Cardiac muscle cell (in vitro differentiated cells and primary cell): ENCODE data around the gene INS. TPM values are rescaled to one million over a fixed set of nuclear protein-coding genes. Genes with fewer than 3 reads are reported as not detected.
"Not testable (repeated sequence)": the region's sequence is repeated elsewhere in the genome, so short reads cannot be mapped to it uniquely, and the experiment has no call there.

ENCODE experiments used
- DNase-seq, 2 donors: peaks; one replicate each; pipeline versions ENCODE4 v3.0.0 to v3.0.0-alpha.2; 2010 to 2017; ENCODE audit warnings: low read depth in 1 of 2, low spot score in 1 of 2
- H3K27ac ChIP-seq: fragments of 200-600 bp; sonication (generic); 2 replicates; pipeline ENCODE4 v1.5.1; 2016
- H3K27me3 ChIP-seq: fragments of 200-600 bp; sonication (generic); 2 replicates; pipeline ENCODE4 v1.6.0; 2016; ENCODE audit warnings: control low read depth
- H3K36me3 ChIP-seq: fragments of 200-600 bp; sonication (generic); 2 replicates; pipeline ENCODE4 v1.5.1; 2016; ENCODE audit warnings: control low read depth
- H3K4me1 ChIP-seq: fragments of 200-600 bp; sonication (generic); 2 replicates; pipeline ENCODE4 v1.8.1; 2017; ENCODE audit warnings: low read depth, mild to moderate bottlenecking, mixed run types
- H3K4me3 ChIP-seq: fragments of 200-600 bp; sonication (generic); 2 replicates; pipeline ENCODE4 v1.5.1; 2016; ENCODE audit warnings: mild to moderate bottlenecking
- H3K9me3 ChIP-seq: fragments of 200-600 bp; sonication (generic); 2 replicates; pipeline ENCODE4 v1.5.1; 2017; ENCODE audit warnings: low read depth, mild to moderate bottlenecking, control low read depth
- polyA plus RNA-seq: library from polyadenylated mRNA; unstranded; fragments of >200 nt; fragmentation: Nextera tagmentation; extraction: Ambion mirVana; gene quantifications from 2 replicates; pipeline ENCODE4 v1.2.1, GENCODE V29; 2016
- total RNA-seq: library from RNA; depleted of rRNA; stranded (reverse); fragments of >200 nt; gene quantifications from 2 replicates; pipeline ENCODE4 v1.2.3, GENCODE V29; 2016
- TF ChIP-seq, protein P1 (sequence below): IDR thresholded peaks from 2 replicates; pipeline ENCODE4 v1.5.1; 2012; ENCODE audit warnings: low read depth, mild to moderate bottlenecking, low read length

Gene INS
- total and polyA plus RNA-seq, 2 experiments from 2014 or later: not detected

DNA sequence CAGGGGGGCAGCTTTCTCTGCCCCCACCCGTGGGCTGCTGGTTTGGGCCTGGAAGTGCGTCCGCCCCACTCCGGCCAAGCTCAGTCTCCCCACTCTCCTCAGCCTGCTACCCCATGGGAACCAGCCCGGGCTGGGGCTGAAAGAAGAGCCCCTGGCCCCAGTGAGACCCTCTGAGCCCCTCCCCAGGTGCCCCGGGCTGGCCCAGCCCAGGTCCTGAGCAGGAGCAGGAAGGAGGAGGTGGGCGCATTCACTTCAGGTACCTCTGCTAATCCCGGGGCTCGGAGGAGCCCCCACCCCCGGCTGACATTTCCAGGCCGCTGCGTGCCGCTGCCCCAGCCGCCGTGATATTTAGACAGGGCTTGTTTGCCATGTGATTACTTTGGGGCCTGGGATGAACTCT is 19.3 kb upstream of the INS start:
- Histone ChIP-seq H3K9me3 (no peaks in the 10 kb centered on the region), H3K4me1 (no peaks in the 10 kb centered on the region), H3K27me3 (peaks cover 5% of the 10 kb centered on the region), H3K4me3 (no peak overlapping the region), H3K36me3 (no peaks in the 10 kb centered on the region), H3K27ac (no peak overlapping the region)
- TF ChIP-seq, protein P1, sequence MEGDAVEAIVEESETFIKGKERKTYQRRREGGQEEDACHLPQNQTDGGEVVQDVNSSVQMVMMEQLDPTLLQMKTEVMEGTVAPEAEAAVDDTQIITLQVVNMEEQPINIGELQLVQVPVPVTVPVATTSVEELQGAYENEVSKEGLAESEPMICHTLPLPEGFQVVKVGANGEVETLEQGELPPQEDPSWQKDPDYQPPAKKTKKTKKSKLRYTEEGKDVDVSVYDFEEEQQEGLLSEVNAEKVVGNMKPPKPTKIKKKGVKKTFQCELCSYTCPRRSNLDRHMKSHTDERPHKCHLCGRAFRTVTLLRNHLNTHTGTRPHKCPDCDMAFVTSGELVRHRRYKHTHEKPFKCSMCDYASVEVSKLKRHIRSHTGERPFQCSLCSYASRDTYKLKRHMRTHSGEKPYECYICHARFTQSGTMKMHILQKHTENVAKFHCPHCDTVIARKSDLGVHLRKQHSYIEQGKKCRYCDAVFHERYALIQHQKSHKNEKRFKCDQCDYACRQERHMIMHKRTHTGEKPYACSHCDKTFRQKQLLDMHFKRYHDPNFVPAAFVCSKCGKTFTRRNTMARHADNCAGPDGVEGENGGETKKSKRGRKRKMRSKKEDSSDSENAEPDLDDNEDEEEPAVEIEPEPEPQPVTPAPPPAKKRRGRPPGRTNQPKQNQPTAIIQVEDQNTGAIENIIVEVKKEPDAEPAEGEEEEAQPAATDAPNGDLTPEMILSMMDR: no peak
- no peak for DNase-seq

DNA sequence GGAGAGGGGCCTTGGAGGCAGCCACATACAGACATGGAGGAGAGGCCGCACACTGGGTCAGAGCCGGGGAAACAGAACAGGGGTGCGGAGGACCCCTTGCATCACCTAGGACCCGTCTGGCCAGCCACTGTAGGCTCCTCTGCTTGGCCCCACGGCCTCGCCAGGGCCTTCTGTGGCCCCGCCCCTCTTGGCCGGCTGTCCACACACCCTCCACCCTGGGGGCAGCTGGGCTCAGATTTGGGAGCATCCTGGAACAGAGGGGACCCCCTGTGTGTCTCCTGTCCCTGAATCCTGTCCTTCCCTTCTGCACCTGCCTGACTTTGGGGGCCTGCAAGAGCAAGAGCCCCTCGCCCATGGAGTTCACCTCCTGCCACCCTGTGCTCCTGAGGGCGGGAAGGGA is 18.5 kb upstream of the INS start:
- no peak overlapping the region for H3K4me3 ChIP-seq
- no peak for DNase-seq
- H3K9me3 ChIP-seq: no peaks in the 10 kb centered on the region
- H3K4me1 ChIP-seq: no peaks in the 10 kb centered on the region
- H3K27me3 ChIP-seq: peaks cover 3% of the 10 kb centered on the region
- H3K27ac ChIP-seq: no peak overlapping the region
- no peaks in the 10 kb centered on the region for H3K36me3 ChIP-seq
- TF ChIP-seq, protein P1: no peak

DNA sequence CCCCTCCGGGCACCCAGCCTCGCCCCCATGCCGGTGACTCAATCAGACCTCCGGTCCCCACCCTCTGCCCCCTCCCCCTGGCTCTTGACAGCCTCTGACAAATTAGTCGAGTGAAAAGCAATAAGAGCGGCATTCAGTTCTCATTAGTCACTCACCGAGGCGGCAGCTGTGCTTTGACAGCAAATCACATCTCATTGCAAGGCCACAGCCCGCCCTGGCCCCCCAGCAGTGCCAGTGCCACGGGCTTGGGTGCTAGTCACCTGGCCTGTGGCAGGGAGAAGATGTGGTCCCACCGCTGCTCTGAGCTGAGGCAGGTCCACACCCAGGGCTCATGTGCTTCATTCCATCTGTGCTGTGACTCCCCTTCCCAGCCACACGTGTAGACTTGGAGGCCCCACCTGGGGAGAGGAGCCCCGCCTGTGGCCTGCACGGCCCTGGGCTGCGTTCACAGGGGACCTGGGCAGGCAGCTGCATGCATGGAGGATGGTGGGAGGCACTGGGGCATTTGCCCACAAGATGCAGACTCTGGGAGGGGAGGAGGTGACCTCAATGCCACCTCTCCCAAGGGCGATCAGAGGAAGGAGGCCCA is 18.0 kb upstream of the INS start:
- H3K36me3 ChIP-seq: no peaks in the 10 kb centered on the region
- DNase-seq: peak in 1 of 2 donors; percentile 19
- H3K27me3 ChIP-seq: peaks cover 3% of the 10 kb centered on the region
- H3K9me3 ChIP-seq: no peaks in the 10 kb centered on the region
- TF ChIP-seq, protein P1: no peak
- no peak overlapping the region for H3K27ac ChIP-seq
- H3K4me1 ChIP-seq: no peaks in the 10 kb centered on the region
- H3K4me3 ChIP-seq: no peak overlapping the region

DNA sequence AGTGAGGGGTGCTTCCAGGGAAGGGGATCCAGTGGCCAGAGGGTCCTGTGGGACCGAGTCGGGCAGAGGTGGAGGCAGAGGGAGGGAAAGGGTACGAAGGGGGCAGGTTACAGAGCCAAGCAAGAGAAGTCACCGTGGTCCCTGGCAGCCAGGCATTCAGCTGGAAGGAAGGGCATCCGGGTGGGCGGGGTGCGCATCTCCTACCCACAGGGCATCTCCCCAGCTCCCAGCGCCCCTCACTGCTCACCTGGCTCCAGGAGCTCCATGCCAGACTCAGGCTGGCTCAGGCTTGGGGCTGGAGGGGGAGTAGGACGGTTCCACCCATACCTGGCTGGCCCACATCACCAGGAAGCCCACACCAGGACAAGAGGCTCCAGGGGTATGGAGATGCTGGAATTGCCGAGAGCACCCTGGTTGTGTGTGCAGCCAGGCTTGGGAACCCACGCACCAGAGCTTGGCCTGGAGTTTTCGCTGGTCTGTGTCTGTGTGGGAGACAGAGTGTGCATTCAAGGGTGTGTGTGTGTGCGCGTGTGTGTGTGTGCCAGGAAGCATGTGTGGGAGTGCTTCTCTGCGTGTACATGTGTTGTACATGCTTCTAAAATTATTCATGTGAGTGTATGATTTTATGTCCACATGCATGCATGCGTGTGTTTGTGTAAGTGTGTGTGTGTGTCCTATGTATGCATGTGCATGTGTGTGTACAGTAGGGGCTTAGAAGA is 17.2 kb upstream of the INS start:
- not testable (repeated sequence) for DNase-seq, H3K27me3 ChIP-seq, H3K36me3 ChIP-seq, H3K4me3 ChIP-seq, H3K9me3 ChIP-seq, H3K4me1 ChIP-seq, H3K27ac ChIP-seq

DNA sequence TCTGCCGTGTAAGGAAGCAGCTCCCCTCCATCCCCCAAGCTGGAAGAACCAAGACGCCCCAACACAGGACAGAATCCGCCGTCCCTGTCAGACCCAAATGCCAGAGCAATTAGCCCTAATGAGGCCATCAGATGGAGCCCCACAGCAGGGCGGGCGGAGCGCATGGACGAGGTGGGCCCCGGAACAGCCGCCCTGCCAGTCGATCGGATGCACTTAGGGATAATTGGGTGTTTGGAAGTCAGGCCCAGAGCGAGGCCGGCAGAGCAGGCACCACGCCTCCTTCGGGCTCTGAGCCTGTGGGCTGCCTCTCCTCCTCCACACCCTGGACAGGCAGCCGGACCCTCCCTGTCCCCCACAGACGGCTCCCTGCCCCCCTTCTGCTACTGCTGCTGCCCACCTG is 16.1 kb upstream of the INS start:
- Histone ChIP-seq H3K27ac (no peak overlapping the region), H3K9me3 (no peaks in the 10 kb centered on the region), H3K4me1 (no peaks in the 10 kb centered on the region), H3K36me3 (no peaks in the 10 kb centered on the region), H3K4me3 (no peak overlapping the region), H3K27me3 (no peaks in the 10 kb centered on the region)
- no peak for DNase-seq
- TF ChIP-seq, protein P1: no peak

DNA sequence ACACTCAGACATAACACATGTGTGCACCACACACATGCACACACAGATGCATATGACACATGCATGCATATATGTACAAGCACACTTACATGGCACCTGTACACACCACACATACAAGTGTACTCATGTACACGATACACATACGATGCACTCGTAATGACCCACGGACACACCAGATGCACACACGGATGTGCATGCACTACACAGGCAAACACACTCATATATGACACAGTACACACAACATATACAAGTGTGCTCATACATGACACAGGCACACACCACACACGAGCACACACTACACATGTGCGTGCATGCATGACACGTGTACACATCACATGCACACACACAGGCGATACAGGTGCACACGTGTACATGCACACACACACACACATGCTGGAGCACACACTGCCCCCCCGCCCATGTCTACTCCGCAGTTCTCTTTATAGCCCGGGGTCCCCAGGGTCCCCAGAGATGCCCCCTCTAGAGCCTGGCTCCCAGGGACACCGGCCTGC is 15.4 kb upstream of the INS start:
- Histone ChIP-seq H3K36me3 (no peaks in the 10 kb centered on the region), H3K4me1 (no peaks in the 10 kb centered on the region), H3K27me3 (no peaks in the 10 kb centered on the region), H3K4me3 (no peak overlapping the region), H3K27ac (no peak overlapping the region), H3K9me3 (no peaks in the 10 kb centered on the region)
- no peak for DNase-seq
- TF ChIP-seq, protein P1: no peak
